Endothelial cell of umbilical vein (primary cell): ENCODE results near the gene KCMF1. TPM values are rescaled to one million over a fixed set of nuclear protein-coding genes. Genes with fewer than 3 reads are reported as not detected.

ENCODE experiments used
- BruUV-seq: library from RNA; stranded (reverse); fragments of 400-500 nt; replicated peaks from 2 replicates; lab custom pipeline; 2021; lab: Mats Ljungman, UMichigan
- CTCF ChIA-PET: fragments of 300-600, 350-600 bp; sonication (Branson Sonifier 250); formaldehyde crosslinking; loops from one replicate; lab custom pipeline; 2021; ENCODE audit warnings: antibody characterized with exemption, inconsistent platforms; lab: Charles Lee
- POLR2A ChIA-PET: fragments of 300-600, 350-600 bp; sonication (Branson Sonifier 250); formaldehyde crosslinking; loops from one replicate; lab custom pipeline; 2021; ENCODE audit warnings: antibody characterized with exemption, inconsistent platforms; lab: Charles Lee
- DNase-seq: peaks from one replicate; pipeline ENCODE4 v3.0.0-alpha.2; 2011; ENCODE audit warnings: low read depth, low spot score
- FAIRE-seq: peaks from 2 replicates; lab custom pipeline; 2011; peaks lifted over from hg19 to GRCh38; lab: Jason Lieb, UNC
- H2AFZ ChIP-seq: 2 replicates; pipeline ENCODE4 v1.6.0; 2012; ENCODE audit warnings: low read depth, low read length, control low read depth, inconsistent platforms
- H3K27ac ChIP-seq: 2 replicates; pipeline ENCODE4 v1.5.1; 2011; ENCODE audit warnings: low read depth, mild to moderate bottlenecking, control low read depth, low read length, moderate library complexity; ENCODE audit not compliant: insufficient read depth
- H3K27me3 ChIP-seq, 2 experiments: 2 replicates each; pipeline versions ENCODE4 v1.6.0 to v1.6.1; 2011; ENCODE audit warnings: low read length in 2 of 2, mixed read lengths in 1 of 2; ENCODE audit not compliant: control insufficient read depth in 2 of 2, insufficient read depth in 2 of 2
- H3K36me3 ChIP-seq, 2 experiments: 2 replicates in 1 of 2; 3 replicates in 1 of 2; pipeline ENCODE4 v1.5.1; 2011; ENCODE audit warnings: low read length in 2 of 2, mild to moderate bottlenecking in 1 of 2, moderate library complexity in 1 of 2; ENCODE audit not compliant: control insufficient read depth in 2 of 2, insufficient read depth in 2 of 2; ENCODE audit errors: extremely low read depth in 1 of 2
- H3K4me1 ChIP-seq: 3 replicates; pipeline ENCODE4 v1.5.1; 2011; ENCODE audit warnings: mild to moderate bottlenecking, low read length; ENCODE audit not compliant: control insufficient read depth, insufficient read depth; ENCODE audit errors: extremely low read depth
- H3K4me2 ChIP-seq: 2 replicates; pipeline ENCODE4 v1.6.1; 2011; ENCODE audit warnings: low read length, control low read depth, mixed read lengths; ENCODE audit not compliant: insufficient read depth
- H3K4me3 ChIP-seq, 3 experiments: fragments of 200-600 bp in 1 of 3; sonication (generic), shearing (Covaris generic) in 1 of 3; replicated peaks in 1 of 3; 2 replicates each; pipeline ENCODE4 v1.5.1; 2011 to 2016; ENCODE audit warnings: control low read depth in 3 of 3, low read length in 3 of 3, mild to moderate bottlenecking in 2 of 3, inconsistent platforms in 1 of 3, low read depth in 1 of 3, moderate library complexity in 1 of 3; ENCODE audit not compliant: insufficient read depth in 1 of 3
- H3K79me2 ChIP-seq: 2 replicates; pipeline ENCODE4 v1.6.0; 2012; ENCODE audit warnings: low read length, inconsistent platforms; ENCODE audit not compliant: control insufficient read depth, insufficient read depth
- H3K9ac ChIP-seq: replicated peaks from 2 replicates; pipeline ENCODE3; 2011; ENCODE audit warnings: low read length, control low read depth; ENCODE audit not compliant: insufficient read depth; ENCODE audit errors: extremely low read depth
- H3K9me1 ChIP-seq: replicated peaks from 3 replicates; pipeline ENCODE4 v1.6.0; 2011; ENCODE audit warnings: mild to moderate bottlenecking, low read length; ENCODE audit not compliant: control insufficient read depth, insufficient read depth; ENCODE audit errors: extremely low read depth
- H3K9me3 ChIP-seq: replicated peaks from 2 replicates; pipeline ENCODE4 v1.5.1; 2012; ENCODE audit warnings: low read length, inconsistent platforms; ENCODE audit not compliant: control insufficient read depth, insufficient read depth
- H4K20me1 ChIP-seq: replicated peaks from 2 replicates; pipeline ENCODE3; 2011; ENCODE audit warnings: mild to moderate bottlenecking, low read length; ENCODE audit not compliant: control insufficient read depth, insufficient read depth; ENCODE audit errors: extremely low read depth
- CTCF ChIP-seq, 2 donors: IDR thresholded peaks; 1 replicate in 1 of 2; 2 replicates in 1 of 2; pipeline ENCODE4 v1.5.1; 2011; ENCODE audit warnings: low read length in 2 of 2, mild to moderate bottlenecking in 2 of 2, moderate library complexity in 2 of 2, control low read depth in 1 of 2, inconsistent platforms in 1 of 2, low read depth in 1 of 2; ENCODE audit not compliant: insufficient read depth in 1 of 2; ENCODE audit errors: extremely low read depth in 1 of 2
- EZH2 ChIP-seq: IDR thresholded peaks from 2 replicates; pipeline ENCODE4 v1.6.1; 2012; ENCODE audit warnings: borderline replicate concordance, low read depth, mild to moderate bottlenecking, moderate library complexity, low read length, inconsistent platforms; ENCODE audit not compliant: severe bottlenecking
- FOS ChIP-seq: IDR thresholded peaks from 2 replicates; pipeline ENCODE4 v1.6.1; 2011; ENCODE audit warnings: mild to moderate bottlenecking, low read length, moderate library complexity, borderline replicate concordance; ENCODE audit not compliant: insufficient read depth
- GATA2 ChIP-seq: IDR thresholded peaks from 2 replicates; pipeline ENCODE4 v1.7.0; 2011; ENCODE audit warnings: low read depth, mild to moderate bottlenecking, moderate library complexity, mixed read lengths, low read length; ENCODE audit not compliant: insufficient read length, insufficient read depth
- JUN ChIP-seq: IDR thresholded peaks from 2 replicates; pipeline ENCODE4 v1.6.1; 2011; ENCODE audit warnings: borderline replicate concordance, low read depth; ENCODE audit not compliant: insufficient read length, insufficient read depth
- MAX ChIP-seq: IDR thresholded peaks from 2 replicates; pipeline ENCODE4 v1.6.1; 2011; ENCODE audit not compliant: insufficient read depth, insufficient read length
- MYC ChIP-seq: IDR thresholded peaks from one replicate; pipeline ENCODE4 v1.6.1; 2011; ENCODE audit warnings: mild to moderate bottlenecking, low read depth, low read length
- POLR2A ChIP-seq: IDR thresholded peaks from 2 replicates; pipeline ENCODE4 v1.6.1; 2012; ENCODE audit warnings: low read depth, mild to moderate bottlenecking, control low read depth, low read length
- POLR2AphosphoS5 ChIP-seq: IDR thresholded peaks from 2 replicates; pipeline ENCODE4 v1.6.1; 2012; ENCODE audit warnings: low read depth, mild to moderate bottlenecking, control low read depth, low read length, moderate library complexity; ENCODE audit not compliant: insufficient read depth
- dilution Hi-C: fragments of 300-500 bp; cut with MboI; formaldehyde crosslinking; loops from one replicate; pipeline ENCODE4 v1.15.0; 2019; ENCODE audit warnings: low sequenced_read_pairs; ENCODE audit not compliant: extremely low pct_ligation_motif_present
- intact Hi-C: fragments of 100-400 bp; cut with micrococcal nuclease; formaldehyde crosslinking; loops from one replicate; pipeline ENCODE4 v1.10.0; 2022
- polyA plus RNA-seq, 4 experiments: library from polyadenylated mRNA; depleted of rRNA in 3 of 4; stranded (reverse) in 3 of 4; unstranded in 1 of 4; fragments of >200 nt; gene quantifications; 2 replicates each; pipeline versions ENCODE4 v1.2.1 to v1.2.3, GENCODE V29; 2011 to 2012; ENCODE audit warnings: missing spikeins in 1 of 4
- total RNA-seq: library from RNA; stranded (reverse); gene quantifications from 2 replicates; pipeline ENCODE4 v1.2.3, GENCODE V29; 2021

KCMF1 gene
- total and polyA plus RNA-seq, 2 donors (not counting 3 experiments of a cell fraction or from before 2014, with no cell fraction given): 49.3 to 78.4 TPM

- intact Hi-C loops: no loop called here
- Histone ChIP-seq H2AFZ (no peak overlapping the region), H3K4me3 (no peak overlapping the region), H3K4me1 (no peaks in the 10 kb centered on the region), H3K79me2 (no peaks in the 10 kb centered on the region), H3K9me1 (no peaks in the 10 kb centered on the region), H3K27ac (no peak overlapping the region), H4K20me1 (no peaks in the 10 kb centered on the region), H3K36me3 (peaks cover 15 to 18% of the 10 kb centered on the region in 2 experiments), H3K27me3 (no peaks in the 10 kb centered on the region), H3K9me3 (no peaks in the 10 kb centered on the region), H3K4me2 (no peak overlapping the region), H3K9ac (no peak overlapping the region)
- FAIRE-seq (no peak), DNase-seq (no peak)
- TF ChIP-seq POLR2AphosphoS5 (no peak), POLR2A (no peak), MYC (no peak), CTCF (IDR thresholded peaks at IDR 0.05; ENCODE audit: extremely low read depth in 1 of 2, insufficient read depth in 1 of 2, low read depth in 1 of 2, low read length in 2 of 2) (no peak), FOS (no peak), EZH2 (no peak), MAX (no peak), JUN (no peak), GATA2 (no peak)
- dilution Hi-C loops: no loop called here
- ChIA-PET CTCF (interaction anchor here (1.0 to 1.7 kb wide), 4 partner anchors 10 to 250 kb away, joined by 4 to 7 read pairs (median 6); no protein-coding TSS in a partner anchor), POLR2A (no interaction called here)
- no TSS peak for BruUV-seq
Observed at GRCh38 chr2:85048534-85048933, 77.6 kb downstream of the KCMF1 start.
